A549 (cell line): ENCODE data around the gene ZNF638. TPM values are rescaled to one million over a fixed set of nuclear protein-coding genes. Genes with fewer than 3 reads are reported as not detected.

Experiments used
- ATAC-seq, 2 experiments: fragments of 200-7000 bp in 1 of 2; fragments of >200 bp in 1 of 2; cut with Nextera tagmentation in 1 of 2; cut with Tn5 transposase in 1 of 2; 3 replicates each; pipeline versions ENCODE4 v1.8.0 to v1.9.1; 2018 to 2020; ENCODE audit warnings: mild to moderate bottlenecking in 1 of 2, moderate library complexity in 1 of 2
- CTCF ChIA-PET: fragments of 300-600 bp; sonication (Branson Sonifier 250); formaldehyde crosslinking; extraction: SDS; loops from one replicate; lab custom pipeline; 2021; ENCODE audit warnings: antibody characterized with exemption, inconsistent platforms; lab: Yijun Ruan, JAX
- POLR2A ChIA-PET: fragments of 350-600 bp; formaldehyde crosslinking; extraction: SDS; loops from one replicate; lab custom pipeline; 2021; ENCODE audit warnings: antibody characterized with exemption, inconsistent platforms; lab: Yijun Ruan, JAX
- DNase-seq, 2 experiments: peaks; one replicate each; pipeline versions ENCODE4 v3.0.0 to v3.0.0-alpha.2; 2011 to 2016; ENCODE audit warnings: low read depth in 1 of 2, low spot score in 1 of 2
- FAIRE-seq: peaks from 2 replicates; lab custom pipeline; 2011; peaks lifted over from hg19 to GRCh38; lab: Jason Lieb, UNC
- H3K27ac ChIP-seq, 2 experiments: fragments of >200 bp; sonication (Bioruptor Twin); formaldehyde crosslinking; 3 replicates each; pipeline ENCODE4 v1.5.1; 2016 to 2017
- H3K4me1 ChIP-seq: fragments of >200 bp; sonication (Bioruptor Twin); formaldehyde crosslinking; 3 replicates; pipeline ENCODE4 v1.6.1; 2016
- H3K4me2 ChIP-seq: fragments of >200 bp; sonication (Bioruptor Twin); formaldehyde crosslinking; 3 replicates; pipeline ENCODE4 v1.6.1; 2016
- H3K4me3 ChIP-seq: fragments of >200 bp; sonication (Bioruptor Twin); formaldehyde crosslinking; 3 replicates; pipeline ENCODE4 v1.5.1; 2016
- H3K9me3 ChIP-seq: fragments of >200 bp; sonication (Bioruptor Twin); formaldehyde crosslinking; 3 replicates; pipeline ENCODE4 v1.6.1; 2016
- CEBPB ChIP-seq, 2 experiments: fragments of >200 bp in 1 of 2; sonication (Bioruptor Twin) in 1 of 2; formaldehyde crosslinking in 1 of 2; IDR thresholded peaks; 2 replicates each; pipeline ENCODE4 v1.6.1; 2012 to 2016
- CHD4 ChIP-seq: fragments of 200-600 bp; sonication (generic); IDR thresholded peaks from 2 replicates; pipeline ENCODE4 v1.6.1; 2016; ENCODE audit warnings: antibody characterized with exemption, mild to moderate bottlenecking, borderline replicate concordance
- FOSB ChIP-seq: fragments of 250-450 bp; sonication (Bioruptor Pico); IDR thresholded peaks from 2 replicates; pipeline ENCODE4 v1.5.0; 2020; ENCODE audit warnings: mild to moderate bottlenecking, moderate library complexity
- FOSL2 ChIP-seq, 2 experiments: fragments of 450-650 bp in 1 of 2; fragments of >200 bp in 1 of 2; sonication (Bioruptor Twin) in 1 of 2; formaldehyde crosslinking; IDR thresholded peaks; 2 replicates each; pipeline versions ENCODE4 v1.5.0 to v1.6.1; 2016 to 2020; ENCODE audit warnings: mild to moderate bottlenecking in 1 of 2, moderate library complexity in 1 of 2
- FOXS1 ChIP-seq: fragments of 250-450 bp; sonication (Bioruptor Pico); IDR thresholded peaks from 2 replicates; pipeline ENCODE4 v1.5.0; 2020; ENCODE audit warnings: mild to moderate bottlenecking, moderate library complexity
- HEYL ChIP-seq: fragments of 250-450 bp; sonication (Bioruptor Pico); IDR thresholded peaks from 2 replicates; pipeline ENCODE4 v1.8.0; 2021; ENCODE audit warnings: mild to moderate bottlenecking, moderate library complexity
- HOXB13 ChIP-seq: fragments of 250-450 bp; sonication (Bioruptor Pico); IDR thresholded peaks from 2 replicates; pipeline ENCODE4 v1.5.0; 2020; ENCODE audit warnings: low read depth, mild to moderate bottlenecking, moderate library complexity
- JUNB ChIP-seq: fragments of >200 bp; sonication (Bioruptor Twin); formaldehyde crosslinking; IDR thresholded peaks from 2 replicates; pipeline ENCODE4 v1.6.1; 2016
- NR3C1 ChIP-seq: fragments of >200 bp; sonication (Bioruptor Twin); formaldehyde crosslinking; IDR thresholded peaks from 3 replicates; pipeline ENCODE4 v1.6.1; 2017
- RARB ChIP-seq: fragments of 250-450 bp; sonication (Bioruptor Pico); IDR thresholded peaks from 2 replicates; pipeline ENCODE4 v1.8.0; 2021; ENCODE audit warnings: mild to moderate bottlenecking, moderate library complexity
- TP53 ChIP-seq: fragments of 250-450 bp; sonication (Bioruptor Pico); IDR thresholded peaks from 2 replicates; pipeline ENCODE4 v1.5.0; 2021; ENCODE audit warnings: mild to moderate bottlenecking, moderate library complexity
- USF2 ChIP-seq: fragments of 450-650 bp; IDR thresholded peaks from 2 replicates; pipeline ENCODE4 v1.6.1; 2014; ENCODE audit warnings: antibody characterized with exemption
- WGBS: methylation state at CpG from one replicate; pipeline ENCODE4 v1.1.6; 2017; ENCODE audit errors: missing lambda C conversion rate; 5-methylcytosine and 5-hydroxymethylcytosine counted together
- polyA plus RNA-seq, 4 experiments: library from polyadenylated mRNA; depleted of rRNA in 3 of 4; stranded (reverse); fragments of >200 nt; fragmentation: RNase III in 1 of 4; extraction: RNeasy Plus Mini Kit Qiagen cat#74134 plus additional on column Dnase treatment in 1 of 4; gene quantifications; 2 replicates in 3 of 4; 3 replicates in 1 of 4; pipeline ENCODE4 v1.2.3, GENCODE V29; 2011 to 2017
- TF ChIP-seq, protein P1 (sequence below): fragments of >200 bp; sonication (Bioruptor Twin); formaldehyde crosslinking; IDR thresholded peaks from 3 replicates; pipeline ENCODE4 v1.6.1; 2016
- TF ChIP-seq, protein P2 (sequence below): fragments of 150-350 bp; IDR thresholded peaks from 2 replicates; pipeline ENCODE4 v1.6.1; 2014; ENCODE audit warnings: low read depth, mild to moderate bottlenecking, low read length

The ZNF638 gene
- polyA plus RNA-seq, 2 of the 4 experiments (the other 2 are of a cell fraction) = 74.2 to 160 TPM

DNA sequence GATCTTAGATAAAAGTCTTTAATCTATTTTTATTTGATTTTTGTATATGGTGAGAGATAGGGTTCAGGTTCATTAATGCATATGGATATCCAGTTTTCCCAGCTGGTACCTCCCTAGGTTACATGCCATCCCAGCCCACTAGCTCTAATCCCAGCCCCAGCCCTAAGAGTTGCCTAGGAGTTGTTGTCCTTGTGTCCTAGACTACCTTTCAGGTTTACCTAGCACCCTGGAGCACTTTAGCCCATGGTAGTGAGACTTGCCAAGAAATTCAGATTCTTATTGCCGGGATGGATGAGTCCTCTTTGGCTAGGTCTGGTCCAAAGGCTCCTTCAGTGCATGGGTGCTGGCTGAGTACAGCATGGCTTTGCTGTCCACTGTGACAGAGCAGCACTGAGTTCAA lies 40.5 kb downstream of the ZNF638 start:
- no peak for TF ChIP-seq FOSB (CRISPR knock-in tag)
- TF ChIP-seq, protein P1, sequence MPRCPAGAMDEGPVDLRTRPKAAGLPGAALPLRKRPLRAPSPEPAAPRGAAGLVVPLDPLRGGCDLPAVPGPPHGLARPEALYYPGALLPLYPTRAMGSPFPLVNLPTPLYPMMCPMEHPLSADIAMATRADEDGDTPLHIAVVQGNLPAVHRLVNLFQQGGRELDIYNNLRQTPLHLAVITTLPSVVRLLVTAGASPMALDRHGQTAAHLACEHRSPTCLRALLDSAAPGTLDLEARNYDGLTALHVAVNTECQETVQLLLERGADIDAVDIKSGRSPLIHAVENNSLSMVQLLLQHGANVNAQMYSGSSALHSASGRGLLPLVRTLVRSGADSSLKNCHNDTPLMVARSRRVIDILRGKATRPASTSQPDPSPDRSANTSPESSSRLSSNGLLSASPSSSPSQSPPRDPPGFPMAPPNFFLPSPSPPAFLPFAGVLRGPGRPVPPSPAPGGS = no peak
- TF ChIP-seq RARB = no peak
- TF ChIP-seq CHD4 = no peak
- no peak for TF ChIP-seq USF2
- TF ChIP-seq HOXB13 = no peak
- Histone ChIP-seq H3K27ac (no peak overlapping the region), H3K4me3 (no peak overlapping the region), H3K4me2 (no peak overlapping the region), H3K4me1 (no peaks in the 10 kb centered on the region), H3K9me3 (no peaks in the 10 kb centered on the region)
- DNase-seq (no peak), ATAC-seq (peak in 1 of 2 experiments; percentile 28; a peak in 1 of 6 replicates), FAIRE-seq (no peak)
- ChIA-PET CTCF (no interaction called here), POLR2A (no interaction called here)
- 100% methylated on average over 1 of the region's 1 CpG for WGBS

GRCh38 chr2:71379086-71379485 lies 47.5 kb downstream of the ZNF638 start:
- peak; percentile 10; the same call in 1 of the 2 replicates for TF ChIP-seq FOSL2 (IDR thresholded peaks at IDR 0.05)
- peak; percentile 61 for TF ChIP-seq FOSL2 (CRISPR knock-in tag; IDR thresholded peaks at IDR 0.05)
- TF ChIP-seq HOXB13 = no peak
- TF ChIP-seq, protein P2, sequence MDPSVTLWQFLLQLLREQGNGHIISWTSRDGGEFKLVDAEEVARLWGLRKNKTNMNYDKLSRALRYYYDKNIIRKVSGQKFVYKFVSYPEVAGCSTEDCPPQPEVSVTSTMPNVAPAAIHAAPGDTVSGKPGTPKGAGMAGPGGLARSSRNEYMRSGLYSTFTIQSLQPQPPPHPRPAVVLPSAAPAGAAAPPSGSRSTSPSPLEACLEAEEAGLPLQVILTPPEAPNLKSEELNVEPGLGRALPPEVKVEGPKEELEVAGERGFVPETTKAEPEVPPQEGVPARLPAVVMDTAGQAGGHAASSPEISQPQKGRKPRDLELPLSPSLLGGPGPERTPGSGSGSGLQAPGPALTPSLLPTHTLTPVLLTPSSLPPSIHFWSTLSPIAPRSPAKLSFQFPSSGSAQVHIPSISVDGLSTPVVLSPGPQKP = no peak
- TF ChIP-seq FOXS1 (CRISPR knock-in tag) = no peak
- no peak for TF ChIP-seq TP53 (CRISPR knock-in tag)
- TF ChIP-seq HEYL (CRISPR knock-in tag) = no peak
- no peak for TF ChIP-seq JUNB
- 79% methylated on average over 4 of the region's 4 CpGs for WGBS
- DNase-seq = peak in 1 of 2 experiments; percentile 35
- ChIA-PET POLR2A (no interaction called here), CTCF (no interaction called here)
- Histone ChIP-seq H3K9me3 (no peaks in the 10 kb centered on the region), H3K4me2 (peak overlapping the region; percentile 3; the same call in 2 of the 3 replicates), H3K27ac (peak overlapping the region; percentile 42 to 70), H3K4me3 (no peak overlapping the region), H3K4me1 (peaks cover 16% of the 10 kb centered on the region)
- peak; percentile 81 to 84 for ATAC-seq
- no peak for FAIRE-seq

DNA sequence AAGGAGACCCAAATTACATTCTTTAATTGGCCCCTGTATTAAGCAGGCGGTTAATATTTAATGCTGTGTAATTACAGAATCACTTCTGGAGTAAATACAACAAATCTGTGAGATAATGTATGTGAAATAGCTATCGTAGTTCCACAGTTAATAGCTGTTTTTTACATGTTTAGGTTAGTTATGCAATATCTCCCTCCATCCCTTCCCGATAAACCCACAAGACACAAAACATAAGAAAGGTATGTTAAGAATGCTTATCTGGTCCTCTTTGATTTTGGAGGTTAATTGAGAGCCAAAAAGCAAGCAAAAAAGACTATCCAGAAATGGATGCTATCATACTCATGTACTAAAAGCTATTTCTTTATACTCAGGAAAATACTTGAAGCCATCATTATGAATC lies 49.1 kb downstream of the ZNF638 start:
- Histone ChIP-seq H3K4me2 (no peak overlapping the region), H3K4me3 (no peak overlapping the region), H3K9me3 (no peaks in the 10 kb centered on the region), H3K4me1 (peaks cover 28% of the 10 kb centered on the region), H3K27ac (no peak overlapping the region)
- ATAC-seq (no peak), FAIRE-seq (no peak), DNase-seq (no peak)
- 85% methylated on average over 3 of the region's 3 CpGs for WGBS
- no peak for TF ChIP-seq NR3C1
- TF ChIP-seq CEBPB (IDR thresholded peaks at IDR 0.05) = peak in 1 of 2 experiments; percentile 9; a peak in 1 of 4 replicates
- POLR2A ChIA-PET = interaction anchor here (1.1 kb wide), 1 partner anchor 49 kb away, joined by 4 read pairs; the partner anchor contains the start of gene ZNF638
- CTCF ChIA-PET = interaction anchor here (1.6 to 1.9 kb wide), 2 partner anchors 49 to 81 kb away, joined by 6 read pairs; partner anchors contain the start of gene ZNF638

GRCh38 chr2:71385012-71385411 lies 53.4 kb downstream of the ZNF638 start:
- no peak for FAIRE-seq
- WGBS = 16% methylated on average over 1 of the region's 1 CpG
- TF ChIP-seq HOXB13 (no peak), CEBPB (IDR thresholded peaks at IDR 0.05) (peak in 1 of 2 experiments; percentile 69; a peak in 1 of 4 replicates)

More at GRCh38 chr2:71385012-71385411, 53.4 kb downstream of the ZNF638 start:
- peaks cover 15% of the 10 kb centered on the region for H3K4me1 ChIP-seq
- ATAC-seq (peak; percentile 42 to 43; a peak in 3 of 6 replicates), DNase-seq (no peak)
- 0 out of 3 replicates have a peak overlapping the region, but pooled peaks have one; percentile 17 for H3K4me2 ChIP-seq
- POLR2A ChIA-PET = no interaction called here
- no peak overlapping the region for H3K4me3 ChIP-seq
- CTCF ChIA-PET = interaction anchor here (2.5 to 2.8 kb wide), 2 partner anchors 86 to 125 kb away, joined by 9 to 11 read pairs; no protein-coding TSS in a partner anchor
- H3K9me3 ChIP-seq = no peaks in the 10 kb centered on the region
- H3K27ac ChIP-seq = no peak overlapping the region
